GM23338 (cell line): ENCODE data around the gene RAB36. TPM values are rescaled to one million over a fixed set of nuclear protein-coding genes. Genes with fewer than 3 reads are reported as not detected.

Experiments used
- ATAC-seq: fragments of 200-7000 bp; cut with Tn5 transposase; 3 replicates; pipeline ENCODE4 v1.9.1; 2020
- DNase-seq: peaks from one replicate; pipeline ENCODE4 v3.0.0-alpha.2; 2015; ENCODE audit warnings: low spot score
- H2AFZ ChIP-seq: fragments of 200-600 bp; sonication (generic); 2 replicates; pipeline ENCODE4 v1.8.0; 2016; ENCODE audit warnings: antibody characterized with exemption, mild to moderate bottlenecking, moderate library complexity
- H3F3A ChIP-seq: fragments of 200-600 bp; sonication (generic); replicated peaks from 2 replicates; pipeline ENCODE4 v1.8.0; 2017; ENCODE audit warnings: antibody characterized with exemption, mixed run types, low read depth
- H3K27ac ChIP-seq: fragments of 200-600 bp; sonication (generic); 2 replicates; pipeline ENCODE4 v1.6.1; 2016; ENCODE audit warnings: low read depth
- H3K27me3 ChIP-seq: fragments of 200-600 bp; sonication (generic); 2 replicates; pipeline ENCODE4 v1.8.0; 2016; ENCODE audit warnings: mild to moderate bottlenecking, mixed run types, moderate library complexity; ENCODE audit not compliant: insufficient read depth
- H3K36me3 ChIP-seq: fragments of 200-600 bp; sonication (generic); 2 replicates; pipeline ENCODE4 v1.8.0; 2016; ENCODE audit warnings: mild to moderate bottlenecking; ENCODE audit not compliant: insufficient read depth
- H3K4me1 ChIP-seq: fragments of 200-600 bp; sonication (generic); 2 replicates; pipeline ENCODE4 v1.8.0; 2016; ENCODE audit warnings: mild to moderate bottlenecking, moderate library complexity; ENCODE audit not compliant: insufficient read depth
- H3K4me2 ChIP-seq: fragments of 200-600 bp; sonication (generic); 2 replicates; pipeline ENCODE4 v1.7.1; 2017; ENCODE audit warnings: mixed run types
- H3K4me3 ChIP-seq: fragments of 200-600 bp; sonication (generic); 2 replicates; pipeline ENCODE4 v1.6.1; 2016; ENCODE audit warnings: mixed run types
- H3K79me2 ChIP-seq: fragments of 200-600 bp; sonication (generic); replicated peaks from 2 replicates; pipeline ENCODE4 v1.8.0; 2017; ENCODE audit warnings: mild to moderate bottlenecking; ENCODE audit not compliant: insufficient read depth
- H3K9me2 ChIP-seq: fragments of 200-600 bp; sonication (generic); 2 replicates; pipeline ENCODE4 v1.8.0; 2017; ENCODE audit not compliant: insufficient read depth
- H4K20me1 ChIP-seq: fragments of 200-600 bp; sonication (generic); replicated peaks from 2 replicates; pipeline ENCODE4 v1.8.0; 2017; ENCODE audit warnings: mild to moderate bottlenecking; ENCODE audit not compliant: insufficient read depth
- H3K27ac Mint-ChIP-seq: 2 replicates; pipeline ENCODE4 v1.8.0; 2020; ENCODE audit warnings: inconsistent platforms, mild to moderate bottlenecking, moderate library complexity, mixed read lengths
- H3K27me3 Mint-ChIP-seq: 3 replicates; pipeline ENCODE4 v1.8.0; 2022; ENCODE audit warnings: low read depth, mild to moderate bottlenecking, moderate library complexity, mixed read lengths, inconsistent platforms; ENCODE audit not compliant: insufficient read depth, poor library complexity
- H3K36me3 Mint-ChIP-seq: 3 replicates; pipeline ENCODE4 v1.8.0; 2021; ENCODE audit warnings: low read depth, mild to moderate bottlenecking, inconsistent platforms, moderate library complexity, mixed read lengths
- H3K4me1 Mint-ChIP-seq: 3 replicates; pipeline ENCODE4 v1.8.0; 2020; ENCODE audit warnings: mild to moderate bottlenecking, inconsistent platforms, mixed read lengths
- H3K4me3 Mint-ChIP-seq: 3 replicates; pipeline ENCODE4 v1.8.0; 2021; ENCODE audit warnings: moderate library complexity, mild to moderate bottlenecking, inconsistent platforms, mixed read lengths
- H3K9me3 Mint-ChIP-seq: 3 replicates; pipeline ENCODE4 v1.8.0; 2020; ENCODE audit warnings: moderate library complexity, mild to moderate bottlenecking, inconsistent platforms, mixed read lengths
- CREB1 ChIP-seq: fragments of 250-450 bp; sonication (Bioruptor Pico); IDR thresholded peaks from 2 replicates; pipeline ENCODE4 v1.5.0; 2020; ENCODE audit warnings: low read depth, mild to moderate bottlenecking, moderate library complexity
- JUNB ChIP-seq: IDR thresholded peaks from one replicate; pipeline ENCODE4 v1.6.1; 2016; ENCODE audit warnings: antibody characterized with exemption; ENCODE audit not compliant: unreplicated experiment
- POLR2AphosphoS5 ChIP-seq: IDR thresholded peaks from 2 replicates; pipeline ENCODE4 v1.6.1; 2016; ENCODE audit warnings: antibody characterized with exemption, low read depth
- STAT1 ChIP-seq: IDR thresholded peaks from one replicate; pipeline ENCODE4 v1.6.1; 2016; ENCODE audit warnings: antibody characterized with exemption; ENCODE audit not compliant: unreplicated experiment
- ZNF114 ChIP-seq: fragments of 250-450 bp; sonication (Bioruptor Pico); IDR thresholded peaks from 2 replicates; pipeline ENCODE4 v1.5.0; 2020; ENCODE audit warnings: mild to moderate bottlenecking, moderate library complexity
- ZNF462 ChIP-seq: fragments of 250-450 bp; sonication (Bioruptor Pico); IDR thresholded peaks from 2 replicates; pipeline ENCODE4 v1.5.0; 2020; ENCODE audit warnings: mild to moderate bottlenecking, moderate library complexity
- polyA plus RNA-seq: library from polyadenylated mRNA; unstranded; fragments of >200 nt; fragmentation: Nextera tagmentation; extraction: Ambion mirVana; gene quantifications from 2 replicates; pipeline ENCODE4 v1.2.1, GENCODE V29; 2016
- total RNA-seq: library from RNA; depleted of rRNA; stranded (reverse); fragments of >200 nt; shearing (Covaris generic); gene quantifications from 2 replicates; pipeline ENCODE4 v1.2.3, GENCODE V29; 2014
- TF ChIP-seq, protein P1 (sequence below): IDR thresholded peaks from 2 replicates; pipeline ENCODE4 v1.6.1; 2016; ENCODE audit warnings: antibody characterized with exemption

The RAB36 gene
- total and polyA plus RNA-seq, 2 experiments from 2014 or later: 0.58 to 1.2 TPM

- TF ChIP-seq ZNF462 (CRISPR knock-in tag): no peak
- TF ChIP-seq POLR2AphosphoS5: no peak
- TF ChIP-seq JUNB: no peak
- TF ChIP-seq ZNF114 (CRISPR knock-in tag): no peak
- no peak for TF ChIP-seq STAT1
- TF ChIP-seq CREB1 (CRISPR knock-in tag): no peak
Measured at GRCh38 chr22:23107487-23108248, 37.6 kb upstream of the RAB36 start (continued).

GRCh38 chr22:23108249-23109078 lies 36.8 kb upstream of the RAB36 start:
- no peaks in the 10 kb centered on the region for H3K4me1 ChIP-seq
- Mint-ChIP-seq H3K36me3 (no peaks in the 10 kb centered on the region), H3K27ac (no peak overlapping the region), H3K4me1 (no peaks in the 10 kb centered on the region; the same call in 2 of the 3 replicates), H3K4me3 (no peak overlapping the region), H3K27me3 (peaks cover 6% of the 10 kb centered on the region), H3K9me3 (no peaks in the 10 kb centered on the region)
- no peak overlapping the region for H3K27ac ChIP-seq
- H3F3A ChIP-seq: no peaks in the 10 kb centered on the region
- no peaks in the 10 kb centered on the region for H3K36me3 ChIP-seq
- ATAC-seq (no peak), DNase-seq (no peak)
- H4K20me1 ChIP-seq: no peaks in the 10 kb centered on the region; the same call in 1 of the 2 replicates
- H2AFZ ChIP-seq: no peak overlapping the region
- H3K27me3 ChIP-seq: no peaks in the 10 kb centered on the region
- no peak overlapping the region for H3K4me3 ChIP-seq
- no peaks in the 10 kb centered on the region for H3K9me2 ChIP-seq
- H3K4me2 ChIP-seq: no peak overlapping the region
- H3K79me2 ChIP-seq: no peaks in the 10 kb centered on the region
- TF ChIP-seq, protein P1, sequence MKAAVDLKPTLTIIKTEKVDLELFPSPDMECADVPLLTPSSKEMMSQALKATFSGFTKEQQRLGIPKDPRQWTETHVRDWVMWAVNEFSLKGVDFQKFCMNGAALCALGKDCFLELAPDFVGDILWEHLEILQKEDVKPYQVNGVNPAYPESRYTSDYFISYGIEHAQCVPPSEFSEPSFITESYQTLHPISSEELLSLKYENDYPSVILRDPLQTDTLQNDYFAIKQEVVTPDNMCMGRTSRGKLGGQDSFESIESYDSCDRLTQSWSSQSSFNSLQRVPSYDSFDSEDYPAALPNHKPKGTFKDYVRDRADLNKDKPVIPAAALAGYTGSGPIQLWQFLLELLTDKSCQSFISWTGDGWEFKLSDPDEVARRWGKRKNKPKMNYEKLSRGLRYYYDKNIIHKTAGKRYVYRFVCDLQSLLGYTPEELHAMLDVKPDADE: no peak
